ENCODE measurements around the gene UBE4A.

DNA sequence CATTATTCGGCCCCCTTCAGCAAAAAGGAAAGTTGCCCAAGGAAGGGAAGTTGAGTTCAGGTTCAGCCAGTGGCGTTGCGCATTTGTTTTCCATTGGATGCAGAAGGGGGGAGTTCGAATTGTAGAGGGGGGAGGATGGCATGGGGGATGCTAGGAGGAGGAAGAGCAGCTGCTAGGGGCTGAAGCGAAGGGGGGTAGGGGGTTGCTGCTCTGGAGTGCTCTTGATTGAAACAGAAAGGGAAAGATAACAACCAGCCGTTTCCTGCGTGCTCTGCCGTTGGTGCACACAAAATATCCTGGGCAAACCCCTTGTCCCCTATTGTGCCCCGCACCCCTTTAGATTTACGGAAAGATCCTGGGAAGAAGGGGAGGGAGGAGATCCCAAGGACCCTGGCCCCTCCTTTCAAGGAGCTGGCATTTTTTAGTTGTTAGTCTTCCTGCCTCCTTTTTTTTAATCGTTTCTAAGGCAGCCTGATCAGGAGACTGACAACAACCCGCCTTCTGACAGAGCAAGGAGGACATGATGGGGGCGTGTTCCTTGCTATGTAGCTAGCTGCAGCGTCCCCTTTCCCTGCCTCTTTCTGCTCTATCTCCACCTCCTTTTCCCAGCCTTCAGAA lies 79.0 kb downstream of the UBE4A start:
- TF ChIP-seq, protein P1, sequence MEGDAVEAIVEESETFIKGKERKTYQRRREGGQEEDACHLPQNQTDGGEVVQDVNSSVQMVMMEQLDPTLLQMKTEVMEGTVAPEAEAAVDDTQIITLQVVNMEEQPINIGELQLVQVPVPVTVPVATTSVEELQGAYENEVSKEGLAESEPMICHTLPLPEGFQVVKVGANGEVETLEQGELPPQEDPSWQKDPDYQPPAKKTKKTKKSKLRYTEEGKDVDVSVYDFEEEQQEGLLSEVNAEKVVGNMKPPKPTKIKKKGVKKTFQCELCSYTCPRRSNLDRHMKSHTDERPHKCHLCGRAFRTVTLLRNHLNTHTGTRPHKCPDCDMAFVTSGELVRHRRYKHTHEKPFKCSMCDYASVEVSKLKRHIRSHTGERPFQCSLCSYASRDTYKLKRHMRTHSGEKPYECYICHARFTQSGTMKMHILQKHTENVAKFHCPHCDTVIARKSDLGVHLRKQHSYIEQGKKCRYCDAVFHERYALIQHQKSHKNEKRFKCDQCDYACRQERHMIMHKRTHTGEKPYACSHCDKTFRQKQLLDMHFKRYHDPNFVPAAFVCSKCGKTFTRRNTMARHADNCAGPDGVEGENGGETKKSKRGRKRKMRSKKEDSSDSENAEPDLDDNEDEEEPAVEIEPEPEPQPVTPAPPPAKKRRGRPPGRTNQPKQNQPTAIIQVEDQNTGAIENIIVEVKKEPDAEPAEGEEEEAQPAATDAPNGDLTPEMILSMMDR (IDR thresholded peaks at IDR 0.05), result no peak
- peak; percentile 63 for TF ChIP-seq POLR2AphosphoS5 (IDR thresholded peaks at IDR 0.05)
